Activated naive CD4-positive, alpha-beta T cell treated with anti-CD3 and anti-CD28 coated beads, Interleukin-2, amount 10 ng/mL, durations not matched to agents 7 days and 5 days (primary cell): Measurements from ENCODE around the gene TAS2R31.
"Not testable (repeated sequence)": the region's sequence is repeated elsewhere in the genome, so short reads cannot be mapped to it uniquely, and the experiment has no call there.

Source experiments
- CTCF ChIA-PET: fragments of 350-600 bp; sonication (Branson Sonifier 250); formaldehyde crosslinking; loops from one replicate; lab custom pipeline; 2021; ENCODE audit warnings: antibody characterized with exemption; lab: Charles Lee
- DNase-seq: peaks from one replicate; pipeline ENCODE4 v3.0.0-alpha.2; 2020
- H3K27ac Mint-ChIP-seq: one replicate; pipeline ENCODE4 v1.8.0; 2021; ENCODE audit warnings: mild to moderate bottlenecking, moderate library complexity, mixed read lengths
- H3K27me3 Mint-ChIP-seq: one replicate; pipeline ENCODE4 v1.8.0; 2021; ENCODE audit warnings: mild to moderate bottlenecking, mixed read lengths
- H3K36me3 Mint-ChIP-seq: one replicate; pipeline ENCODE4 v1.8.0; 2021; ENCODE audit warnings: mixed read lengths
- H3K4me1 Mint-ChIP-seq: one replicate; pipeline ENCODE4 v1.8.0; 2021; ENCODE audit warnings: mixed read lengths
- H3K4me3 Mint-ChIP-seq: one replicate; pipeline ENCODE4 v1.8.0; 2021; ENCODE audit warnings: mild to moderate bottlenecking, moderate library complexity, mixed read lengths
- H3K9me3 Mint-ChIP-seq: one replicate; pipeline ENCODE4 v1.8.0; 2021; ENCODE audit warnings: mixed read lengths

The TAS2R31 gene

DNA sequence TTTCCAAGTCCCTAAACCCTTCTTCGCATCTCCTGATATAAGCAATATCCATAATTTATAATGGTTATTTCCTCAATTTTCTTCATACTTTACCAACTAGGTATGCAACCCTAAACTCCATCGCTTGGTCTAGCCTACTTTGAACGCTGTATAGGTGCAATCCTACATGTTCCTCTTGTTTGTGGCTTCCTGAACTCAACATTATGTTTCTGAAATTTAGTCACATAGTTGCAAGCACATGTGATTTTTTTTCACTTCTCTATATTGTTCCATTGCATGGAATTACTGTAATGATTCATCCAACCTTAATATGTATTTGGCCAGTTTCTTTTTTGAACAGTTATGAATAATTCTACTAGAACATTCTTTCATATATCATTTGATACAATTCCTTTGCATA lies 2.8 kb upstream of the TAS2R31 start:
- H3K4me3 Mint-ChIP-seq, CTCF ChIA-PET, H3K27me3 Mint-ChIP-seq, H3K9me3 Mint-ChIP-seq, H3K4me1 Mint-ChIP-seq, DNase-seq, H3K27ac Mint-ChIP-seq, H3K36me3 Mint-ChIP-seq: not testable (repeated sequence)

DNA sequence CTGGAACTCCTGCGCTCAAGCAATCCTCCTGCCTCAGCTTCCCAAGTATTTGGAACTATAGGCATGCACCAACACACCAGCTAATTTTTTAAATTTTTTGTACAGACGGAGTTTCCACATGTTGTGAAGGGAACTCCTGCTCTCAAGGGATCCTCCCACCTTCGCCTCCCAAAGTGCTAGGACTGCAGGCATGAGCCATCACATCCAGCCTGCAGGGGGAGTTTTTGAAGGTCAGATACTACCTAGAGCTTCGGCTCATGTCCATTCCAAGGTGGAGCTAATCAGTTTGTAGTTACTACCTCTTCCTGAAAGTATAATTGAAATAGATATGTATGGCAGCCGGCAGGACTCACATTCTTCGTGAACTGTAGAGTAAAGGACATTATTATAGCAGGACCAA lies 5.1 kb downstream of the TAS2R31 start:
- CTCF ChIA-PET: no interaction called here
- H3K36me3 Mint-ChIP-seq: peaks cover 13% of the 10 kb centered on the region
- H3K27ac Mint-ChIP-seq: no peak overlapping the region
- no peak overlapping the region for H3K4me3 Mint-ChIP-seq
- DNase-seq: no peak
- no peaks in the 10 kb centered on the region for H3K4me1 Mint-ChIP-seq
- no peaks in the 10 kb centered on the region for H3K27me3 Mint-ChIP-seq
- H3K9me3 Mint-ChIP-seq: peaks cover 7% of the 10 kb centered on the region

DNA sequence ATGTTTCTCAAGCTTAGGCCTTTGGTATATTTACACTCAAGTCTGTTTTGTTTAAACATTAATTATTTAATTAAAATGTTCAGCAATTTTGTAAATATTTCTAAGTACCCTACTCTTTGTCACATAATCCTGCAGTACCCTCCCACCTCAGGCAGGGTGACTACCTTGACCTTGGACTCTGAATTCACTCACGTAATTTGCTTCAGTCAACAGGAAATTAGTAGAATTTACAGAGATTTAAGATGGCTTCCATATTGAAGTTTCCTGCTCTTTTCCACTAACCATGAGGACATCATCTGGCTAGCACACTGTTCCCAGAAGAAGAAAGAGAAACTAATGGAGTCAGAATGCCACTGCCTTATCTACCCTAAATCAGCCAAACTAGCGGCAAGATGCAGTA lies 7.8 kb downstream of the TAS2R31 start:
- H3K4me3 Mint-ChIP-seq: no peak overlapping the region
- no peak overlapping the region for H3K27ac Mint-ChIP-seq
- CTCF ChIA-PET: no interaction called here
- H3K9me3 Mint-ChIP-seq: peaks cover 7% of the 10 kb centered on the region
- H3K36me3 Mint-ChIP-seq: peaks cover 10% of the 10 kb centered on the region
- H3K4me1 Mint-ChIP-seq: no peaks in the 10 kb centered on the region
- H3K27me3 Mint-ChIP-seq: no peaks in the 10 kb centered on the region
- DNase-seq: no peak

DNA sequence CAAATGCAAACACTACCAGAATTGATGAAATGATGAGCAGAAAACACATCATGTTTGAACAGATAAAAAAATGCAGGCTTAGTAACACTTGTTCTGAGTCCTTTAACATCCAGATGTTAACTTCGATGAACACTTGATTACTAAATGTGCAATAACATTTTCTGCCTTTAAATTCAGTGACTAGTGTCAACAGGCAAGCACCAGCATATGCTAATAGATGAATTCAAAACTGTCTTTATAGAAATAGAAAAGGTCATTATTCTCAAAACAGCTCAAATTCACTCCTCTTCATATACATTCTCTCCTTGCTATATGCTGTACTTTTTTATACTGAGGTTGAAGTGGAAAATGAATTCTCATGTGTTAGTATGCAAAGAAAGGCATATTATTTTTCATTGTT lies 8.7 kb downstream of the TAS2R31 start, which contains the start of gene TAS2R19:
TSS of gene TAS2R19 (minus strand) at position 101 of the 400 bp plus-strand sequence. CDS start at position 52, 49 bp downstream.
- Mint-ChIP-seq H3K4me3 (no peak within 1 kb of the TSS), H3K36me3 (peaks cover 10% of the 10 kb centered on the region), H3K27me3 (no peaks in the 10 kb centered on the region), H3K4me1 (no peaks in the 10 kb centered on the region), H3K27ac (no peak within 1 kb of the TSS), H3K9me3 (peaks cover 7% of the 10 kb centered on the region)
- CTCF ChIA-PET: no interaction called here
- no peak for DNase-seq

DNA sequence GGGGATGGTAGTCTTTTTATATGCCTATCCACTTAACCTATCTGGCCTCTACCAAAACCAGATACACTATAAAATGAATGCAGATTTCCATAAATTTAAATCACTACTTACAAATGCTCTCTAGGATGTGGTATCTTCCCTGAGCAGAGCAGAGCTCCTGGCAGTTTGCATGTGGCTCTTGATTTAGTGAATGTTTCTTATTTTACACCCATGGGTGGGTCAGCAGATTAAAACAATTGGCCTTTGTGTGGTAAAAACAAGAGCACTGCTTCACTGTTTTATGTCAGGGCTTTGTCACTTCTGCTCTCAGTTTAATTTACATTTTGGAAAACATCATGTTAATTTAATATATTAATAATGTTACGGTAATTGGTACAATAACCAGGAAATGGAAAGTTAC lies 14.3 kb downstream of the TAS2R31 start:
- Mint-ChIP-seq H3K27me3 (no peaks in the 10 kb centered on the region), H3K4me1 (peaks cover 7% of the 10 kb centered on the region), H3K27ac (no peak overlapping the region), H3K9me3 (no peaks in the 10 kb centered on the region), H3K36me3 (no peaks in the 10 kb centered on the region), H3K4me3 (no peak overlapping the region)
- CTCF ChIA-PET: no interaction called here
- no peak for DNase-seq

DNA sequence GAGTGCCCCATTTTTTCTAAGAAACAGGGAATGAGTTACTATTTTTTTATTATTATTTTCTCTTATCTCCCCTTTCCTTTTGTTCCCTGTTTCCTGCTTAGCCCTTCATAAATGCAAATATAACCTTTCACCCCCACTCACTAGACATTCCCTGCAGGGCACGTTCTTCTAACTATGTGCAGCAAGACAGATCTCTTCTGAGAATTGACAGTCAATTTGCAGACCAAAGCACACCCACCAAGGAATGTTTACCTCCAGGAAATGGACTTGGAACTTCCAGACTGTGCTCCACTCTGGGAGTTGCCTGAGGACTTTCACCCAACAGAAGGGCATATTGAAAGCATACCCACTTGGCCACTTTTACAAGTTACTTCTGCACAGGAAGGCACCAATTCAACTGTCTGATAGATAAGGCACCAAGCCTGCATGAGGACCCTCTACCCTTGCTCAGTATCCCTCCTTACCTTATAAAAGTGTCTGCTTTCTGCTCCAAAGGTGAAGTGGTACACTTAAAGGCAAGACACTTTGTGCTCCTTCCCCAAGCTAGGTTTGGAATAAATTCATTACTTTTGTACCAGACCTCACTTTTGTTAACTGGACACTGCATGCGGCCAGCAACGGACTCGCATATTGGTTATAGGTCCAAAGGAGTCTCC lies 15.3 kb downstream of the TAS2R31 start:
- peaks cover 7% of the 10 kb centered on the region for H3K4me1 Mint-ChIP-seq
- H3K27ac Mint-ChIP-seq: no peak overlapping the region
- H3K9me3 Mint-ChIP-seq: no peaks in the 10 kb centered on the region
- no peaks in the 10 kb centered on the region for H3K36me3 Mint-ChIP-seq
- H3K27me3 Mint-ChIP-seq: no peaks in the 10 kb centered on the region
- CTCF ChIA-PET: no interaction called here
- H3K4me3 Mint-ChIP-seq: no peak overlapping the region
- DNase-seq: no peak

DNA sequence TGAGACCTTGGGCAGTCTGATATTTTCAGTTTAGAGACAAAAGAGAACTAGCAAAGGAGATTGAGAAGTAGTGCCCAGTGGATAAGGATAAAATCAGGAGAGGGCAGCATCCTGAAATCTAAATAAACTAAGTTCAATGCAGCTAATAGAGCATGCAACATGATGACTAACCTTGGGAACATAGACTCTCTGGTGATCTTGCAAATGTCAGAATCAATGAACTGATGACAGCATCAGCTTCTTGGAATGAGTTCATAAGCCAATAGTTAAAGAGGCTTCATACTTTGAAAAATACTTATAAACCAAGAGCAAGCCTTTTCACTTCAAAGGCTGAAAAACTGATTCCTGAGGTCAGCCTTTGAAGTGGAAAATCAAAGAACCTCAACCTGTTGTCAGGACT lies 17.0 kb downstream of the TAS2R31 start:
- Mint-ChIP-seq H3K27ac (no peak overlapping the region), H3K27me3 (no peaks in the 10 kb centered on the region), H3K4me1 (peaks cover 7% of the 10 kb centered on the region), H3K9me3 (no peaks in the 10 kb centered on the region), H3K4me3 (no peak overlapping the region), H3K36me3 (no peaks in the 10 kb centered on the region)
- CTCF ChIA-PET: no interaction called here
- DNase-seq: no peak

DNA sequence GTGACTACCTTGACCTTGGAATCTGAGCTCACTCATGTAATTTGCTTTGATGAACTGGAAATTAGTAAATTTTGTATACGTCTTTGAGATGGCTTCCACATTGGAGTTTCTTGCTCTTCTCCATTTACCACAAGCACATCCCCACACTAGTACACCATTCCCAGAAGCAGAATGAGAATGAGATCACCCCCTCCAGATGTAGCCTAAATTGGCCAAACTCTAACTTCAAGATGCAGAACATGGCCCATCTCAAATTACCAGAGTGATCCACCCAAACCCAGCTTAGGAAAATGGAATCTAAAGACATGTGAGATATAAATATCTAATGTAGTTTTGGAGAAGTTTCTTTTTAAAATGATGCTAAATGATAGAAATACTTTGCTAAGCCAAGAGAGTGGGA lies 23.6 kb downstream of the TAS2R31 start:
- H3K27me3 Mint-ChIP-seq: no peaks in the 10 kb centered on the region
- no peak overlapping the region for H3K4me3 Mint-ChIP-seq
- H3K4me1 Mint-ChIP-seq: no peaks in the 10 kb centered on the region
- CTCF ChIA-PET: no interaction called here
- no peak for DNase-seq
- H3K36me3 Mint-ChIP-seq: no peaks in the 10 kb centered on the region
- no peak overlapping the region for H3K27ac Mint-ChIP-seq
- H3K9me3 Mint-ChIP-seq: no peaks in the 10 kb centered on the region

DNA sequence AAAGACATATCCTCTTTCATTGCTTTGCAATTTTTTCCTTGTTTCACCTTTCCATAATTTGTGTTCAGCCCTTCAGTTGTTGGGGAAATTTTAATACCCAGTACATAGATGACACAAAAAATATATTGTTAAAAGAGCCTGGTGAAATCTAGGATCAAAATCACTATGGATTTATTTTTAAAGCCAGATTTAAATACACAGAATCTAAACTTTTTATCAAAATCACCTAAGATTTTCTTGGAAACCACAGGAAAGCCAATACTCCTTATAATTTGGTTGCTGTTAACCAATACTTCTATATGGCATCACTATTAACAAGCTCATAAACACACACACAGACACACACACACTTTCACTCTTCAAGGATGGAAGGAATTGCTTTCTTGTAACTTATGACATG lies 33.0 kb downstream of the TAS2R31 start, which contains the start of gene TAS2R20:
TSS of gene TAS2R20 (minus strand) at position 101 of the 400 bp plus-strand sequence. CDS start 429 bp downstream, outside the sequence.
- CTCF ChIA-PET: no interaction called here
- H3K36me3 Mint-ChIP-seq: peaks cover 9% of the 10 kb centered on the region
- no peak for DNase-seq

DNA sequence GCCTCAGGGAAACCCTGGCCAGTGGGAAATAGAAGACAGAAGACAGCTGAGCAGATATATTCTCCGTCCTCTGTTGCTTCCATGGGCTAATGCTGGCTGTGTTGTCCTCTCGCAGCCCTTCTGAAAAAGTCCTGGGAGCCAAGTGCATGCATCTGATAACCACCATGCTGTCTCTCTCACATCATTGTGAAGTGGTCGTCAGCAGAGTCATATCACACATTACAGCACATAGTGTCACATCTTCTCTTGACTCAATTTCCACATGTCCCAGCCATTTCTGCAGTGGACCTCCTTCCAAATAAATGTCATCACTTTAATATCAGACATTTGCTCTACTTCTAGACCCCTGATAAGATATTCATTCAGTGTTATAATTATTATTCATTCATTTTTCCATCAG lies 36.9 kb downstream of the TAS2R31 start:
- CTCF ChIA-PET: no interaction called here
- H3K36me3 Mint-ChIP-seq: peaks cover 18% of the 10 kb centered on the region
- DNase-seq: no peak
- no peaks in the 10 kb centered on the region for H3K27me3 Mint-ChIP-seq
- peaks cover 5% of the 10 kb centered on the region for H3K9me3 Mint-ChIP-seq
- no peak overlapping the region for H3K4me3 Mint-ChIP-seq
- H3K4me1 Mint-ChIP-seq: no peaks in the 10 kb centered on the region
- no peak overlapping the region for H3K27ac Mint-ChIP-seq

More for the DNA sequence above, 33.0 kb downstream of the TAS2R31 start, which contains the start of gene TAS2R20:
- Mint-ChIP-seq H3K9me3 (no peaks in the 10 kb centered on the region), H3K27ac (no peak within 1 kb of the TSS), H3K4me3 (no peak within 1 kb of the TSS), H3K27me3 (no peaks in the 10 kb centered on the region), H3K4me1 (no peaks in the 10 kb centered on the region)

DNA sequence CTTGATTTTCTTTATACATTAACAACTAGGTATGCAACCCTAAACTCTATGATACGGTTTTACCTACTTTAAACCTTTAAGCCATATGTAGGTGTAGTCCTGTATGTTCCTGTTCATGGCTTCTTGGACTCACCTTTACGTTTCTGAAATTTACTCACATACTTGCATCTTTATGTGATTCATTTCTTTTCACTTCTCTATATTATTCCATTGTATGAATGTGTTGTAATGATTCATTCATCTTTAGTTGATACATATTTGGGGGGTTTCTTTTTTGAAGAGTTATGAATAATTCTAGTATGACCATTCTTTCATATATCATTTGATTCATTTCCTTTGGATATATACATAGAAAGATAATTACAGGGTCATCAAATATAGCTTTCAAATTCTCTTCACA lies 42.1 kb downstream of the TAS2R31 start:
- CTCF ChIA-PET: no interaction called here
- no peak for DNase-seq
- Mint-ChIP-seq H3K4me3 (no peak overlapping the region), H3K27ac (no peak overlapping the region), H3K4me1 (peaks cover 3% of the 10 kb centered on the region), H3K36me3 (peaks cover 16% of the 10 kb centered on the region), H3K27me3 (peaks cover 8% of the 10 kb centered on the region), H3K9me3 (peaks cover 6% of the 10 kb centered on the region)

DNA sequence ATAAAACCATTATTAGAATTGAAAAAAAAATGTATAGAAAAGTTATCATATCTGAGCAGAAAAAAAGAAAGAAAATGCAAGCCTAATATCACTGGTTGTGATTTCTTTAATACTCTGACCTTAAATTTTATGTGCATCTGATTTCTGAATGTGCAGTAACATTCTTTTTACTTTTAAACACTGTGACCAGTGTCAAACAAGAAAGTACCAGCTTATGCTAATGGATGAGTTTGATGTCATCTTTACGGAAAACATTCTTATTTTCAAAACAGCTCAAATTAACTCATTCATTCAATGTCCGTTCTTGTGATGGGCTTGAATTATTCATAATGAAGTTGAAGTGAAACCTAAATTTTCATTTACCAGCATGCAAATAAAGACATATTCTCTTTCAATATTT lies 44.4 kb downstream of the TAS2R31 start, which contains the start of gene TAS2R50:
TSS of gene TAS2R50 (minus strand) at position 101 of the 400 bp plus-strand sequence. CDS start at position 49, 52 bp downstream.
- Mint-ChIP-seq H3K4me3 (no peak within 1 kb of the TSS), H3K36me3 (peaks cover 12% of the 10 kb centered on the region), H3K27ac (no peak within 1 kb of the TSS), H3K4me1 (peaks cover 21% of the 10 kb centered on the region), H3K27me3 (peaks cover 13% of the 10 kb centered on the region), H3K9me3 (peaks cover 6% of the 10 kb centered on the region)
- DNase-seq: no peak
- CTCF ChIA-PET: no interaction called here

DNA sequence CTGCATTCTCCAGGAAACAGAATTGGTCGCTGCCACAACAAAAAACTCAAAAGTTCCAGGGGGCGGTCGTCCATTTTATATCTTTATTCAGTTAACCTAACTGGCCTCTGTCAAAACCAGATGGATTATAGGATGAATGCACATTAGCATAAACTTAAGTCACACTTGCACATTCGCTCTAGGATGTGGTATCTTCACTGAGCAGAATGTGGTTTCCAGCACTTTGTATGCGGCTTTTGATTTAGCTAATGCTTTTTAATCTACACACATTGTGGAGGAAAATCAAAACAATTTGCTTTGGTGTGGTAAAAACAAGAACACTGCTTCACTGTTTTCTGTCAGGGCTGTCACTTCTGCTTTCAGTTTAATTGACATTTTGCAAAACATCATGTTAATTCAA lies 49.0 kb downstream of the TAS2R31 start:
- Mint-ChIP-seq H3K4me1 (peaks cover 24% of the 10 kb centered on the region), H3K9me3 (no peaks in the 10 kb centered on the region), H3K27me3 (peaks cover 31% of the 10 kb centered on the region), H3K4me3 (no peak overlapping the region), H3K36me3 (peaks cover 4% of the 10 kb centered on the region), H3K27ac (no peak overlapping the region)
- DNase-seq: peak; percentile 73
- CTCF ChIA-PET: no interaction called here
